ENCODE measurements around the gene PTPRN. TPM values are rescaled to one million over a fixed set of nuclear protein-coding genes. Genes with fewer than 3 reads are reported as not detected.

The PTPRN gene
- total RNA-seq, 2 donors from 2014 or later = 1.9 to 2.0 TPM

DNA sequence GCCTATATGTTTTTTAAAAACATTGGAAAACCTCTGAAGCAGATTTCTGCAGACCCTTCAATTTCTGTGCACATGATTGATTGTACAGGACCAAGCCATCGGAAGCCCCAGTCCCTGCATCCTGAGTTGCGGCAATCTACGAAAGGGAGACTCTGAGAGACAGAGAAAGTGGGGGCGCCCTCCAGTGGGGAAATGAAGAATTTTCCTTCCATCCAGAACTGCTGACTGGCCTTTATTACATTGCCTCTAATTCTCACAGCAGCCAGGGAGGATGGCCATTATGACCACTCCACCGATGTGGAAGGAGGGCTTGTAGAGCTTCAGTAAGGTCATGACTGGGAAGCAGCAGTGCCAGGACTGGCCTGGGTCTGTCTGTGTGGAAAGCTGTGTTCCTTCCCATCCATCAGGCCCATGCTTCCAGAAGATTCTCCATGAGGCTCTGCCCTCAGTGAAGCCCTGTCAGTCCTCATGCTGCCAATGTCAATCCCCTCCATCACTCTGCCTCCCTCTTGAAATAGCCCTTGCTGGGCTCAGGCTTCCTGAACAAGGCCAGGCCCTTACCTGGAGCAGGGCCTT lies 43.3 kb upstream of the PTPRN start:
- H3K9ac ChIP-seq (ENCODE audit: low read depth in 2 of 2, low read length in 2 of 2) = no peak overlapping the region
- peak; percentile 74 for DNase-seq
- H3K27ac ChIP-seq = no peak overlapping the region
- peak; percentile 67 for TF ChIP-seq CTCF (IDR thresholded peaks at IDR 0.05)
- no peaks in the 10 kb centered on the region for H3K4me1 ChIP-seq
- peaks cover 10% of the 10 kb centered on the region for H3K27me3 ChIP-seq
- no peaks in the 10 kb centered on the region for H3K36me3 ChIP-seq
- intact Hi-C loops (cut with DNase I) = no loop called here
- H3K9me3 ChIP-seq = no peaks in the 10 kb centered on the region
- no peak overlapping the region for H3K4me3 ChIP-seq

GRCh38 chr2:219350710-219351221 lies 41.6 kb upstream of the PTPRN start:
- H3K27ac ChIP-seq = no peak overlapping the region
- no peak for DNase-seq
- no peaks in the 10 kb centered on the region for H3K36me3 ChIP-seq
- no peak for TF ChIP-seq CTCF (IDR thresholded peaks at IDR 0.05)
- intact Hi-C loops (cut with DNase I) = no loop called here
- H3K27me3 ChIP-seq = no peaks in the 10 kb centered on the region
- no peak overlapping the region for H3K4me3 ChIP-seq
- H3K9me3 ChIP-seq = no peaks in the 10 kb centered on the region
- no peaks in the 10 kb centered on the region for H3K4me1 ChIP-seq
- no peak overlapping the region for H3K9ac ChIP-seq (ENCODE audit: low read depth in 2 of 2, low read length in 2 of 2)

DNA sequence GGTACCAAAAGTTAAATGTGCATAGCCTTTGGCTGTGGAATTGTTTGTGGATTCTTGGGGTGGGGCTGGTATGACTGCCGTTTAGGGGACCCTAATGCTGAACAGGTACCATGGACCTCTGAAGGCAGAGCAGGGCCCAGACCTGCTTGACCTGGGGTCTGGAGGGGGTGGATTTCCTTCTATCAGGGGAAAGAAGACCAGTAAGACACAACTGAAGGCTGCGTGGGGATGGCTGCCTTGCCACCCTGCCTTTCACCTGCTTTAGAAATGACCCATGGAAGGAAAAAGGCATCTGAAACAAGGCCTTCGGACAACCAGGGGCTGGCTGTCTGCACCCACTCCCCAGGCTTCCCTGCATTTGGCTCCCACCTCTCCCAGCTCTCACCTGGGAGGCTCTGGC lies 41.0 kb upstream of the PTPRN start:
- intact Hi-C loops (cut with DNase I) = no loop called here
- H3K4me1 ChIP-seq = no peaks in the 10 kb centered on the region
- no peaks in the 10 kb centered on the region for H3K27me3 ChIP-seq
- DNase-seq = no peak
- no peak overlapping the region for H3K9ac ChIP-seq (ENCODE audit: low read depth in 2 of 2, low read length in 2 of 2)
- no peak overlapping the region for H3K4me3 ChIP-seq
- H3K27ac ChIP-seq = no peak overlapping the region
- no peaks in the 10 kb centered on the region for H3K36me3 ChIP-seq
- no peaks in the 10 kb centered on the region for H3K9me3 ChIP-seq
- TF ChIP-seq CTCF (IDR thresholded peaks at IDR 0.05) = no peak

- intact Hi-C loops (cut with DNase I) = no loop called here
- no peaks in the 10 kb centered on the region for H3K36me3 ChIP-seq
- no peaks in the 10 kb centered on the region for H3K27me3 ChIP-seq
- no peak for TF ChIP-seq CTCF (IDR thresholded peaks at IDR 0.05)
- H3K4me3 ChIP-seq = no peak overlapping the region
- DNase-seq = peak; percentile 28
- no peak overlapping the region for H3K27ac ChIP-seq
- H3K9me3 ChIP-seq = no peaks in the 10 kb centered on the region
- H3K9ac ChIP-seq (ENCODE audit: low read depth in 2 of 2, low read length in 2 of 2) = no peak overlapping the region
- H3K4me1 ChIP-seq = no peaks in the 10 kb centered on the region
These were observed 35.7 kb upstream of the PTPRN start for GRCh38 chr2:219344751-219345430.

GRCh38 chr2:219335373-219335786 lies 26.2 kb upstream of the PTPRN start:
- H3K9ac ChIP-seq (ENCODE audit: low read depth in 2 of 2, low read length in 2 of 2) = no peak overlapping the region
- H3K27ac ChIP-seq = no peak overlapping the region
- peaks cover 15% of the 10 kb centered on the region for H3K27me3 ChIP-seq

More at GRCh38 chr2:219335373-219335786, 26.2 kb upstream of the PTPRN start:
- intact Hi-C loops (cut with DNase I) = no loop called here
- Histone ChIP-seq H3K4me1 (no peaks in the 10 kb centered on the region), H3K36me3 (no peaks in the 10 kb centered on the region), H3K9me3 (no peaks in the 10 kb centered on the region), H3K4me3 (no peak overlapping the region)
- no peak for TF ChIP-seq CTCF (IDR thresholded peaks at IDR 0.05)
- DNase-seq = no peak

Data from colonic mucosa (tissue), 4 donors.